NCI-H69 (cell line): ENCODE measurements around the gene ADGRL1.
"Not testable (repeated sequence)": the region's sequence is repeated elsewhere in the genome, so short reads cannot be mapped to it uniquely, and the experiment has no call there.

Experiments used
- DNase-seq: peaks from one replicate; lab custom pipeline; 2025; lab: John Stamatoyannopoulos, UW

Gene ADGRL1

GRCh38 chr19:14189415-14189814, 16.6 kb downstream of the ADGRL1 start:
- DNase-seq = no peak

- DNase-seq = not testable (repeated sequence)
These were observed 17.9 kb downstream of the ADGRL1 start for GRCh38 chr19:14188086-14188485.

GRCh38 chr19:14187561-14187960, 18.4 kb downstream of the ADGRL1 start:
- DNase-seq = no peak

- not testable (repeated sequence) for DNase-seq
These were observed 19.3 kb downstream of the ADGRL1 start for GRCh38 chr19:14186684-14187083.

GRCh38 chr19:14185691-14186090, 20.3 kb downstream of the ADGRL1 start:
- not testable (repeated sequence) for DNase-seq

GRCh38 chr19:14185158-14185557, 20.8 kb downstream of the ADGRL1 start:
- DNase-seq = no peak

- DNase-seq = peak; percentile 24
These were observed 22.1 kb downstream of the ADGRL1 start for GRCh38 chr19:14183741-14184350.

GRCh38 chr19:14182476-14182875, 23.5 kb downstream of the ADGRL1 start:
- no peak for DNase-seq

GRCh38 chr19:14181906-14182305, 24.1 kb downstream of the ADGRL1 start:
- DNase-seq = no peak

- DNase-seq = not testable (repeated sequence)
These were observed 24.8 kb downstream of the ADGRL1 start for GRCh38 chr19:14181199-14181598.

GRCh38 chr19:14177496-14178074, 28.4 kb downstream of the ADGRL1 start:
- no peak for DNase-seq

GRCh38 chr19:14175351-14175792, 30.6 kb downstream of the ADGRL1 start:
- DNase-seq = no peak

GRCh38 chr19:14174883-14175282, 31.1 kb downstream of the ADGRL1 start:
- no peak for DNase-seq

- no peak for DNase-seq
These were observed 37.0 kb downstream of the ADGRL1 start for GRCh38 chr19:14168993-14169392.

- DNase-seq = no peak
These were observed 37.6 kb downstream of the ADGRL1 start for GRCh38 chr19:14168259-14168972.

GRCh38 chr19:14167576-14168138, 38.3 kb downstream of the ADGRL1 start:
- no peak for DNase-seq

- no peak for DNase-seq
These were observed 38.9 kb downstream of the ADGRL1 start for GRCh38 chr19:14166999-14167575.

- DNase-seq = no peak
These were observed 39.8 kb downstream of the ADGRL1 start for GRCh38 chr19:14165990-14166830.

- no peak for DNase-seq
These were observed 41.1 kb downstream of the ADGRL1 start for GRCh38 chr19:14164724-14165493.

- DNase-seq = no peak
These were observed 41.9 kb downstream of the ADGRL1 start for GRCh38 chr19:14164082-14164481.

- no peak for DNase-seq
These were observed 43.1 kb downstream of the ADGRL1 start for GRCh38 chr19:14162871-14163297.
